ENCODE results near the gene ATP10A. TPM values are rescaled to one million over a fixed set of nuclear protein-coding genes. Genes with fewer than 3 reads are reported as not detected.

Gene ATP10A
- total and polyA plus RNA-seq, 2 experiments from 2014 or later, result 0.75 to 0.77 TPM

- WGBS (ENCODE audit: low lambda C conversion rate, missing lambda C conversion rate), result 85% methylated on average over 5 of the region's 5 CpGs
- H3K9me2 ChIP-seq (replicated peaks; ENCODE audit: insufficient read depth), result no peaks in the 10 kb centered on the region
- H3K27ac ChIP-seq, result no peak overlapping the region
- H3K4me3 ChIP-seq, result no peak overlapping the region
- no peak overlapping the region for H2AFZ ChIP-seq
- no peak for TF ChIP-seq EZH2phosphoT487 (IDR thresholded peaks at IDR 0.05; ENCODE audit: low read depth, severe bottlenecking, unreplicated experiment)
- no peak for TF ChIP-seq EZH2 (IDR thresholded peaks at IDR 0.05; ENCODE audit: borderline replicate concordance)
- no peak for TF ChIP-seq CTCF (IDR thresholded peaks at IDR 0.05; ENCODE audit: poor library complexity)
- H3K79me2 ChIP-seq, result no peaks in the 10 kb centered on the region
- DNase-seq (ENCODE audit: low spot score), result no peak
- no peaks in the 10 kb centered on the region for H3K9me3 ChIP-seq (ENCODE audit: low read depth)
- H3K27me3 ChIP-seq, result no peaks in the 10 kb centered on the region
- no peaks in the 10 kb centered on the region for H3K4me1 ChIP-seq (ENCODE audit: insufficient read depth)
- no peaks in the 10 kb centered on the region for H3K36me3 ChIP-seq (replicated peaks; ENCODE audit: insufficient read depth, low read depth)
- H3K4me2 ChIP-seq, result no peak overlapping the region
- H4K20me1 ChIP-seq (ENCODE audit: insufficient read depth, poor library complexity, severe bottlenecking), result no peaks in the 10 kb centered on the region
Observed at GRCh38 chr15:25663515-25663914, 199.6 kb downstream of the ATP10A start.

- H3K4me1 ChIP-seq (ENCODE audit: insufficient read depth), result no peaks in the 10 kb centered on the region
- no peak overlapping the region for H3K4me2 ChIP-seq
- no peaks in the 10 kb centered on the region for H3K9me3 ChIP-seq (ENCODE audit: low read depth)
- no peaks in the 10 kb centered on the region for H3K9me2 ChIP-seq (replicated peaks; ENCODE audit: insufficient read depth)
- TF ChIP-seq CTCF (IDR thresholded peaks at IDR 0.05; ENCODE audit: poor library complexity), result peak; percentile 11
- no peak for TF ChIP-seq EZH2 (IDR thresholded peaks at IDR 0.05; ENCODE audit: borderline replicate concordance)
- no peak for TF ChIP-seq EZH2phosphoT487 (IDR thresholded peaks at IDR 0.05; ENCODE audit: low read depth, severe bottlenecking, unreplicated experiment)
- WGBS (ENCODE audit: low lambda C conversion rate, missing lambda C conversion rate), result 55% methylated on average over 4 of the region's 4 CpGs
- no peaks in the 10 kb centered on the region for H3K79me2 ChIP-seq
- H3K27me3 ChIP-seq, result no peaks in the 10 kb centered on the region
- no peaks in the 10 kb centered on the region for H3K36me3 ChIP-seq (replicated peaks; ENCODE audit: insufficient read depth, low read depth)
- H2AFZ ChIP-seq, result peak overlapping the region; percentile 3
- H3K4me3 ChIP-seq, result no peak overlapping the region
- no peak for DNase-seq (ENCODE audit: low spot score)
- no peaks in the 10 kb centered on the region for H4K20me1 ChIP-seq (ENCODE audit: insufficient read depth, poor library complexity, severe bottlenecking)
- no peak overlapping the region for H3K27ac ChIP-seq
Observed at GRCh38 chr15:25661898-25662297, 201.2 kb downstream of the ATP10A start.

- Histone ChIP-seq H4K20me1 (ENCODE audit: insufficient read depth, poor library complexity, severe bottlenecking) (no peaks in the 10 kb centered on the region), H3K27me3 (no peaks in the 10 kb centered on the region), H3K4me1 (ENCODE audit: insufficient read depth) (no peaks in the 10 kb centered on the region), H3K79me2 (no peaks in the 10 kb centered on the region), H3K4me2 (no peak overlapping the region), H3K9me2 (replicated peaks; ENCODE audit: insufficient read depth) (no peaks in the 10 kb centered on the region), H3K36me3 (replicated peaks; ENCODE audit: insufficient read depth, low read depth) (no peaks in the 10 kb centered on the region), H2AFZ (no peak overlapping the region), H3K4me3 (no peak overlapping the region), H3K27ac (no peak overlapping the region), H3K9me3 (ENCODE audit: low read depth) (no peaks in the 10 kb centered on the region)
- TF ChIP-seq CTCF (IDR thresholded peaks at IDR 0.05; ENCODE audit: poor library complexity), result no peak
- TF ChIP-seq EZH2phosphoT487 (IDR thresholded peaks at IDR 0.05; ENCODE audit: low read depth, severe bottlenecking, unreplicated experiment), result no peak
- TF ChIP-seq EZH2 (IDR thresholded peaks at IDR 0.05; ENCODE audit: borderline replicate concordance), result no peak
- no peak for DNase-seq (ENCODE audit: low spot score)
- WGBS (ENCODE audit: low lambda C conversion rate, missing lambda C conversion rate), result 98% methylated on average over 12 of the region's 12 CpGs
Observed at GRCh38 chr15:25659251-25659650, 203.9 kb downstream of the ATP10A start.

- no peak overlapping the region for H3K27ac ChIP-seq
- H3K4me2 ChIP-seq, result no peak overlapping the region
- H3K4me1 ChIP-seq (ENCODE audit: insufficient read depth), result peaks cover 4% of the 10 kb centered on the region
- H3K79me2 ChIP-seq, result no peaks in the 10 kb centered on the region
- no peak overlapping the region for H2AFZ ChIP-seq
- H3K9me2 ChIP-seq (replicated peaks; ENCODE audit: insufficient read depth), result no peaks in the 10 kb centered on the region
- no peaks in the 10 kb centered on the region for H3K9me3 ChIP-seq (ENCODE audit: low read depth)
- TF ChIP-seq CTCF (IDR thresholded peaks at IDR 0.05; ENCODE audit: poor library complexity) (no peak), EZH2 (IDR thresholded peaks at IDR 0.05; ENCODE audit: borderline replicate concordance) (no peak), EZH2phosphoT487 (IDR thresholded peaks at IDR 0.05; ENCODE audit: low read depth, severe bottlenecking, unreplicated experiment) (no peak)
- DNase-seq (ENCODE audit: low spot score), result no peak
- H3K4me3 ChIP-seq, result no peak overlapping the region
- no peaks in the 10 kb centered on the region for H3K36me3 ChIP-seq (replicated peaks; ENCODE audit: insufficient read depth, low read depth)
- 98% methylated on average over 19 of the region's 19 CpGs for WGBS (ENCODE audit: low lambda C conversion rate, missing lambda C conversion rate)
- H4K20me1 ChIP-seq (ENCODE audit: insufficient read depth, poor library complexity, severe bottlenecking), result no peaks in the 10 kb centered on the region
- H3K27me3 ChIP-seq, result no peaks in the 10 kb centered on the region
Observed at GRCh38 chr15:25658560-25658959, 204.6 kb downstream of the ATP10A start.
